HG03571 (cell line): ENCODE results near the gene BLOC1S4.

ENCODE experiments used
- ATAC-seq: cut with Tn5 transposase; IDR thresholded peaks from one replicate; pipeline ENCODE4 v1.9.1; 2021; ENCODE audit not compliant: unreplicated experiment

The BLOC1S4 gene

DNA sequence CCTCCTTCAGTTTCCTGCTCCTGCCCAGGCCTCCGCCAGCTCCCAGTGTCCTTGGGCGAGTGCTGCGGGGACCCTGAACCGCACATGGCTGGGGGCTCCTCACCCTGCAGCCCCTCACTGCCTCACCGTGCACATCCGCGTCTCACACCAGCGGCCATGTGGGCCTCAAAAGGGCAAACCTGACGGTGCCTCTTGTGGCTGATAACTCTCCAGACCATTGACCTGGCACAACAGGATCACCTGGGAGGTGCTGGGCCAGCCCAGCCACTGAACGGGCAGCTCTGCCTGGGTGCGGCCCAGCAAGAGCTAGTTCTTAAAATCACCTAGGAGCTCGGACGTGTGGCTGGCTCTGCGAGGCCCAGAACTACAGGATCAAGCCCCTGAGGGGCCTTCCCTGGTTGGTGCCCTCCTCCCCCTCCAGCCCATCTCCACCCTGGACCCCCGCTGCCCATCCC lies 26.4 kb upstream of the BLOC1S4 start:
- ATAC-seq = no peak

GRCh38 chr4:6692379-6692778 lies 23.6 kb upstream of the BLOC1S4 start:
- no peak for ATAC-seq

DNA sequence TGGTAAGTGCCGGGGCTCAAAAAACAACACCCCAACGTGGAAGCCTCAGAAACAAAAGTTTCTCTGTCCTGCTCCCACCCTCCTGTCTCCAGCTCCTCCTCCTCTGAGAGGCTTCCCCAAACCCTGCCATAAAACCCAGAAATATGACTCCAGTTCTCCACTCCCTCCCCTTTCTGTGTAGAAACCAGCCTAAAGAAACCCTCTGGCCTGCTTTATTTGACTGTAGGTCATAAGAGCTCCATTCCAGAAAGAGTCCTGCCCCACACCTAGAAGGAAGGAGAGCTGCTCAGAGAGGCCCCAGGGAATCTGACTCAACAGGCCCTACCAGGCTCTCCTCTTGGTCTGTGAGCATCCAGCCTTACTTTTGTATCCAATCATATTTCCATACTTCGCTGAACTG lies 23.2 kb upstream of the BLOC1S4 start:
- ATAC-seq = no peak

GRCh38 chr4:6693231-6694176 lies 22.5 kb upstream of the BLOC1S4 start, which contains the start of gene S100P:
TSS of gene S100P (plus strand) at chr4:6693878. CDS start at chr4:6693933, 55 bp downstream.
- no peak for ATAC-seq

GRCh38 chr4:6694177-6694901 lies 21.6 kb upstream of the BLOC1S4 start:
- no peak for ATAC-seq

GRCh38 chr4:6695660-6696610 lies 20.0 kb upstream of the BLOC1S4 start:
- ATAC-seq = no peak

DNA sequence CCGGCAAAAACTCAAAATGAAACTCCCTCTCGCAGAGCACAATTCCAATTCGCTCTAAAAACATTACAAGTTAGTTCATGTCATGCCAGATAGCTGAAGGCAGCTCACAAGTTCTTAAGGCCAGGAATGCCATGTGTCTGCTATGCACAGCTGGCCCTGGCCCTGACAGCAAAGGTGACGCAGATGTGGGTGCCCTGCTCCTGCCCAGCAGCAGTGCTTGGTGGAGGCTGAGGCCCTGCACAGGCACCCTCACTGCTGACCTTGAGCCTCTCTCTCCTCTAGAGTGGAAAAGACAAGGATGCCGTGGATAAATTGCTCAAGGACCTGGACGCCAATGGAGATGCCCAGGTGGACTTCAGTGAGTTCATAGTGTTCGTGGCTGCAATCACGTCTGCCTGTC lies 19.4 kb upstream of the BLOC1S4 start:
- ATAC-seq = no peak

GRCh38 chr4:6697131-6697530 lies 18.8 kb upstream of the BLOC1S4 start:
- no peak for ATAC-seq

DNA sequence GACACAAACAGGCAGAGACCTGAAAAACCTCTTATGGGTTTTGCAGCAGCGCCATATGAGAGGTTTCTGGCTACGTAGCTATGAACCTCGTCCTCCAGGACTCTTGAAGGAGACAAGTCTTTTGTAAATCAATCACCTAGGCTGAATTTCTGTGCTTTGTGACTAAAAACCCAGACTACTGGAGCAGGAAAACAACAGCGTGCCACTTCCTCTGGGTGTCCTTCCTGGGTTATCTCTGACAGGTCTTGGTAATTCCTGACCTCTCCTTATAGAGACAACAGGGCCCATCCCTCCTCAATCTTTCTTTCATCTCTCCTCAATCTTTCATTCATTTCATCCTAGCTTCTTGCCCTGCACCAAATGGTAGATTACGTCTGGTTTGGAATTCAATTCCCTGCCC lies 16.6 kb upstream of the BLOC1S4 start:
- no peak for ATAC-seq

DNA sequence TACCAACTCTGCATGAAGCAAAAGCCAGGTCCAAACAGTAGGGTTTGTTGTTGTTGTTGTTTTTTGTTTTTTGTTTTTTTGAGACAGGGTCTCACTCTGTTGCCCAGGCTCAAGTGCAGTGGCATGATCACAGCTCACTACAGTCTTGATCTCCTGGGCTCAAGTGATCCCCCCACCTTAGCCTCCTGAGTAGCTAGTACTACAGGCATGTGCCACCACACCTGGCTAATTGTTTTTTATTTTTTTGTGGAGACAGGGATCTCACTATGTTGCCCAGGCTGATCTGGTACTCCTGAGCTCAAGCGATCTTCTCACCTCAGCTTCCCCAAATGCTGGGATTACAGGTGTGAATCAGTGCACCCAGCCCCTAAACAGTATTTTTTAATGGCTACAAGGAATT lies 16.1 kb upstream of the BLOC1S4 start:
- no peak for ATAC-seq

- ATAC-seq = no peak
Observed at GRCh38 chr4:6701371-6701770, 14.6 kb upstream of the BLOC1S4 start.

DNA sequence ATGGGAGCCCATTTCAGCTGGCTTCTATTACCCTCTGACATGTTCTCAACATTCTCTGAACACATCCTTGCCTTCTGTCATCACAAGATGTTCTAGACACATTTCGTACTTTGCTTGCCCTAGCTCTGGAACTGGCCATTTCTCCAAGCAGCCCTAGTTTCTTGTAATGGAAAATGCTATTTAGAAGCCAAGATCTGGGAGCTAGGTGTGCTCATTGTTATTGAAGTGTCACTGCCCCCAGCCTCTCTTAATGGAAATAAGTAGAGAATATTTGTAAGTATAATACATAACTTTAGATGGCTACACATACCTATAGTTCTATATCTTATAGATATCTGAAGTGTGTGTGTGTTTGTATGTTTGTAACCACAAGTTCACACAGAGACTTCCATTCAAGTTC lies 13.2 kb upstream of the BLOC1S4 start:
- no peak for ATAC-seq

DNA sequence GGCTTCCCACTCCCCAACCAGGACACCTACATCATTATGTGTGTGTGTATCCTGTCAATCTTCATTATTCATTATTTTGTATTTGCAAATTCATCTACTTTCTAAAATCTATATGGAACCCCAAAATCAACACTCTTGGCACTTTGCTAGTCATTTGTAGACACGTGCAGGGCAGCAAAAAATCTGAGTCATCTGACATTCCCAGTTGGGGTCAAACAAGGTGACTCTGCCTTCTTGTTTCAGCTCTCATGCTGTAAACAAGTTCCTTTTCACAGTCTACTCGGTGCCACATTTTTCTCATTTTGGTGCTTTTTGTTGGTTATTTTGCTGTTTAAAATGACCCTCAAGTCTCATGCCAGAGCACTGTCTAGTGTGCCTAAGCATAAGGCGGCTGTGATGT lies 12.2 kb upstream of the BLOC1S4 start:
- no peak for ATAC-seq

DNA sequence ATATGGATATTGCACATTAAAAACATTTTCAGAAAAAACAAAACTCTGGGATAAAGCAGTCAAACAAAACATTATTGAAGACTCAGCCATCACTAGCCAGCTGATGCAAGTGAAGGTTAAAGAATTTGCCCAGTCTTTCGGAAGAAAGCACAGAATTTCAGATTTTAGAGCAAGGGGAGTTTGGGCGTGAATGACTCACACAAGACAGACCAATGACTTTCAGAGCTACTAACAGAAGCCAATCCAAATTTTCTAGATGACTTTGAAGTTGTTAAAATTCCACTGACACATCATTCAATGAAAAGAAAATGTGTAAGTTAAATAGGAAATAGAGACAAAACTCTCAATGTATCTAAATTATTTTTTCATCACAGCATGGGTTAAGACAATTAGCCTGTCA lies 10.3 kb upstream of the BLOC1S4 start:
- no peak for ATAC-seq

GRCh38 chr4:6706173-6706572 lies 9.8 kb upstream of the BLOC1S4 start:
- ATAC-seq = no peak

DNA sequence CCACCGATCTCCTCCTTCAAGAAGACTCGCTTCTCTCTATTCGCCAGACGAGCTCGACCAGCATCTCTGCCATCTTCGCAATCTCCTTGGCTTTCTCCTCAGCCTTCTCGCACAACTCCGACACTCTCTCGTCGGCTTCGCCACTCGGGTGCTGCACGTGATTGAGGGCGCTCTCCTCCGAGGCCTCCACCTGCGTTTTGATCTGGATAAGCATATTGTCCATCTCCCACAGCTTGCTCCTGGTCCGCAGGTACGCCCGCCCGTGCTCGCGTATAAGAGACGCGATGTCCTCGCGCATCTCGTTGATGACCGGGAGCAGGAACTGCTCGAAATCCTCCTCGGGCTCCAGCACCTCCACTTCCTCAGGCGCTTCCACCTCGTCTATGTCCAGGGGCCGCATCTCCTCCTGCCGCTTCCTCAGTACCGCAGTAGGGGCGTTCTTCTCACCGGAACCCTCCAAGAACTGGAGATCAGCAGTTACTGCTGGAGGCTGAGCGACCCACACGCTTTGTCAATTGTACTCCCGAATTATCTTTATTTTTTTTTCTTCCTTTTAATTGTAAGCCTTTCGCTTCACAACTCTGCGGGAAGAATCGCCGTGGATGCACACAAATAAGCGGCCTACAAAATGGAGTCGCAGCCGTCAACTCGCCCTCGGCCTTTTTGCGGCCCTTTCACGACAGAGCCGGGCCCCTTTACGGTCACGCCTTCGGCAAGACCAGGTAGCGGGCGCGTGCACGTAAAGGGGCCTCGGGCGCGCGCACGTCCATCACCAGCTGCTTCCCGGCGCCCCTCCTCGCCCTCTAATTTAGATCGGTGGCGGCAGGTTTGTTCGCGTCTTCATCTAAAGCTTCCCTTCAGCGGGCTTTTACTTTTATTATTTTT lies 6.5 kb upstream of the BLOC1S4 start, which contains the start of gene MRFAP1L1:
MRFAP1L1 (minus strand) TSS at position 636 of the 885 bp plus-strand sequence; CDS start at position 400, 236 bp downstream.
- peak; percentile 71 for ATAC-seq

DNA sequence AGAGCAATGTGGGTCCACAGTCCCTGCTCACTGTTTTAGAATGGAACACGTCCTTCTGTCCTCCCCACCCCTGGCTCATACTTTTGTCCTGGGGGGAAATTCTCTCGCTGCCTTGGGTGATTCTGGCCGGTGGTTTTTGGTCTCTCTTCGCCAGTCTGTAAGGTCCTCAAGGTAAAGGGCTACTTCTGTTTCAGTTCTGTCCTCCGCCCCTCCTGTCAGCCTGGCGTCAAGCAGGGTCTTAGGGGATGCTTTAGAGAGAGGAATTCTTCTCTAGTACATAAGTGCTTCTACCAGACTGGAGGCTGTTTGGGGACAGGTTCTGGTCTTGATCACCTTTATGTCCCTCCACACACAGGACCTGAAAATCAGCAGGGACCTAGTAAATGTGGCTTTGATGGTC lies 5.7 kb upstream of the BLOC1S4 start:
- peak; percentile 9 for ATAC-seq

DNA sequence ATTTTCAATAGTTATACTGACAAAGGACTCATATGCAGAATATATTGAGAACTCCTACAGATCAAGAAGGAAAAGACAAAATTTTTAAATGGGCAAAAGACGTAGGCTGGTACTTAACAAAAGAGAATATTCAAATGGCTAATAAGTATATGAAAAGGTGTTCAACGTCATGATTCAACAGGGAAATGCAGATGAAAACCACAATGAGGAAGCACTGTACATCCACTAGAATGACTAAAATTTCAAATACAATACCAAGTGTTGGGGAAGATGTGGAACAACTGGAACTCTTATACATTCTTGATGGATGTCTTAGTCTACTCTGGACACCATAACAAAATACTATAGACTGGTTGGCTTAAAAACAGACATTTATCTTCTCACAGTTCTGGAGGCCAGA lies 5.0 kb upstream of the BLOC1S4 start:
- ATAC-seq = no peak

GRCh38 chr4:6714954-6715353 lies 1.0 kb upstream of the BLOC1S4 start:
- no peak for ATAC-seq

DNA sequence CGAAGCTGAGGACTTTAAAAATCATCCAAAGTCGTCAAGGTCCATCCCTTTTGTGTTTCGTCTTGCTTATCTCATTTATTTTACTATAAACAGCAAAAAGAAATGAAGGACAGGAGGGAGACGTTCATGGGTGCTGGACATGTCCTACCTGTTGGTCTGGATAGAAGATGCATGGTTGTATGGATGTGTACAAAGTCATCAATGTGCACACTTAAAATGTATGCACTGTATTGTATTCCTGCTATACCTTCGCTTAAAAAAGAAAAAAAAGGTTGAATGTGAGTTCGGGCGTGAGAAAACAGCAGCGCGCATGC lies 313 bp upstream of the BLOC1S4 start:
- ATAC-seq = no peak
